ENCODE data around the gene CDH13.

DNA sequence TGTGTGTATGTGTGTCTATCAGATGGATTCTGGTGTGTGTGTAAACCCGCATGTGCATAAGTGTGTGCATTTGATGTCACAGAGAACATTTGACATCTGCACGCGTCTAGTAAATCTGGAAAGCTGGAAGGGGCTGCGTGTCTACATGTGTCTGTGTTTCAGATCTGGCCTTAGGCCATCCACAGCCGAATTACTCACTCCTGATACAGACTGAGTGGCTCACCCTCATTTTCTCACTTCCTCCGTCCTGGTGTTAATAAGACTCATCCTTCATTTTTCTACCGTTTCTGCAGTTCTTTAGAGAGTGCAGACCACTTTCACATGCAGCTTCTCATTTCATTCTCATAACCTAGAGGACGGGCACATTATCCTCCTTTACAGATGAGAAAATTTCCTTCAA, 491.6 kb downstream of the CDH13 start:
- TF ChIP-seq TEAD2 (tag; IDR thresholded peaks at IDR 0.05) (no peak), PHF8 (IDR thresholded peaks at IDR 0.05; ENCODE audit: borderline replicate concordance, low read length) (no peak), E2F6 (IDR thresholded peaks at IDR 0.05; ENCODE audit: borderline replicate concordance in 1 of 2, extremely low read depth in 1 of 2, insufficient read depth in 1 of 2, insufficient read length in 1 of 2, low read depth in 1 of 2, low read length in 1 of 2, poor library complexity in 1 of 2, severe bottlenecking in 1 of 2) (no peak), EZH2 (IDR thresholded peaks at IDR 0.05; ENCODE audit: borderline replicate concordance, low read depth, low read length) (no peak), NR1H2 (CRISPR knock-in tag; IDR thresholded peaks at IDR 0.05) (no peak), TARDBP (IDR thresholded peaks at IDR 0.05) (no peak), MXI1 (IDR thresholded peaks at IDR 0.05; ENCODE audit: low read depth, low read length) (no peak), U2AF1 (optimal IDR thresholded peaks at IDR 0.05; ENCODE audit: low read depth, low read length) (no peak)
- TF ChIP-seq, protein P1, sequence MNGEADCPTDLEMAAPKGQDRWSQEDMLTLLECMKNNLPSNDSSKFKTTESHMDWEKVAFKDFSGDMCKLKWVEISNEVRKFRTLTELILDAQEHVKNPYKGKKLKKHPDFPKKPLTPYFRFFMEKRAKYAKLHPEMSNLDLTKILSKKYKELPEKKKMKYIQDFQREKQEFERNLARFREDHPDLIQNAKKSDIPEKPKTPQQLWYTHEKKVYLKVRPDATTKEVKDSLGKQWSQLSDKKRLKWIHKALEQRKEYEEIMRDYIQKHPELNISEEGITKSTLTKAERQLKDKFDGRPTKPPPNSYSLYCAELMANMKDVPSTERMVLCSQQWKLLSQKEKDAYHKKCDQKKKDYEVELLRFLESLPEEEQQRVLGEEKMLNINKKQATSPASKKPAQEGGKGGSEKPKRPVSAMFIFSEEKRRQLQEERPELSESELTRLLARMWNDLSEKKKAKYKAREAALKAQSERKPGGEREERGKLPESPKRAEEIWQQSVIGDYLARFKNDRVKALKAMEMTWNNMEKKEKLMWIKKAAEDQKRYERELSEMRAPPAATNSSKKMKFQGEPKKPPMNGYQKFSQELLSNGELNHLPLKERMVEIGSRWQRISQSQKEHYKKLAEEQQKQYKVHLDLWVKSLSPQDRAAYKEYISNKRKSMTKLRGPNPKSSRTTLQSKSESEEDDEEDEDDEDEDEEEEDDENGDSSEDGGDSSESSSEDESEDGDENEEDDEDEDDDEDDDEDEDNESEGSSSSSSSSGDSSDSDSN (IDR thresholded peaks at IDR 0.05; ENCODE audit: borderline replicate concordance in 1 of 2, low read depth in 2 of 2, low read length in 2 of 2), result no peak
- TF ChIP-seq, protein P2, sequence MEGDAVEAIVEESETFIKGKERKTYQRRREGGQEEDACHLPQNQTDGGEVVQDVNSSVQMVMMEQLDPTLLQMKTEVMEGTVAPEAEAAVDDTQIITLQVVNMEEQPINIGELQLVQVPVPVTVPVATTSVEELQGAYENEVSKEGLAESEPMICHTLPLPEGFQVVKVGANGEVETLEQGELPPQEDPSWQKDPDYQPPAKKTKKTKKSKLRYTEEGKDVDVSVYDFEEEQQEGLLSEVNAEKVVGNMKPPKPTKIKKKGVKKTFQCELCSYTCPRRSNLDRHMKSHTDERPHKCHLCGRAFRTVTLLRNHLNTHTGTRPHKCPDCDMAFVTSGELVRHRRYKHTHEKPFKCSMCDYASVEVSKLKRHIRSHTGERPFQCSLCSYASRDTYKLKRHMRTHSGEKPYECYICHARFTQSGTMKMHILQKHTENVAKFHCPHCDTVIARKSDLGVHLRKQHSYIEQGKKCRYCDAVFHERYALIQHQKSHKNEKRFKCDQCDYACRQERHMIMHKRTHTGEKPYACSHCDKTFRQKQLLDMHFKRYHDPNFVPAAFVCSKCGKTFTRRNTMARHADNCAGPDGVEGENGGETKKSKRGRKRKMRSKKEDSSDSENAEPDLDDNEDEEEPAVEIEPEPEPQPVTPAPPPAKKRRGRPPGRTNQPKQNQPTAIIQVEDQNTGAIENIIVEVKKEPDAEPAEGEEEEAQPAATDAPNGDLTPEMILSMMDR (IDR thresholded peaks at IDR 0.05 in 2 of 3, conservative IDR thresholded peaks at IDR 0.05 in 1 of 3; ENCODE audit: insufficient read depth in 2 of 3, low read depth in 1 of 3, low read length in 3 of 3), result no peak
- TF ChIP-seq, protein P3, sequence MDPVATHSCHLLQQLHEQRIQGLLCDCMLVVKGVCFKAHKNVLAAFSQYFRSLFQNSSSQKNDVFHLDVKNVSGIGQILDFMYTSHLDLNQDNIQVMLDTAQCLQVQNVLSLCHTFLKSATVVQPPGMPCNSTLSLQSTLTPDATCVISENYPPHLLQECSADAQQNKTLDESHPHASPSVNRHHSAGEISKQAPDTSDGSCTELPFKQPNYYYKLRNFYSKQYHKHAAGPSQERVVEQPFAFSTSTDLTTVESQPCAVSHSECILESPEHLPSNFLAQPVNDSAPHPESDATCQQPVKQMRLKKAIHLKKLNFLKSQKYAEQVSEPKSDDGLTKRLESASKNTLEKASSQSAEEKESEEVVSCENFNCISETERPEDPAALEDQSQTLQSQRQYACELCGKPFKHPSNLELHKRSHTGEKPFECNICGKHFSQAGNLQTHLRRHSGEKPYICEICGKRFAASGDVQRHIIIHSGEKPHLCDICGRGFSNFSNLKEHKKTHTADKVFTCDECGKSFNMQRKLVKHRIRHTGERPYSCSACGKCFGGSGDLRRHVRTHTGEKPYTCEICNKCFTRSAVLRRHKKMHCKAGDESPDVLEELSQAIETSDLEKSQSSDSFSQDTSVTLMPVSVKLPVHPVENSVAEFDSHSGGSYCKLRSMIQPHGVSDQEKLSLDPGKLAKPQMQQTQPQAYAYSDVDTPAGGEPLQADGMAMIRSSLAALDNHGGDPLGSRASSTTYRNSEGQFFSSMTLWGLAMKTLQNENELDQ (CRISPR knock-in tag; IDR thresholded peaks at IDR 0.05; ENCODE audit: borderline replicate concordance), result no peak

All from K562 (cell line).